ENCODE data around the gene FERMT3.
"Not testable (repeated sequence)": the region's sequence is repeated elsewhere in the genome, so short reads cannot be mapped to it uniquely, and the experiment has no call there.

Gene FERMT3

GRCh38 chr11:64244107-64244506, 37.6 kb downstream of the FERMT3 start:
- CTCF ChIA-PET: interaction anchor here (1.0 to 30.9 kb wide), 5 partner anchors 8 to 60 kb away, joined by 3 to 368 read pairs (median 8); partner anchors contain the start of genes CATSPERZ and FERMT3
- no peak for DNase-seq (ENCODE audit: extremely low spot score)
- no peak for TF ChIP-seq CTCF (IDR thresholded peaks at IDR 0.05; ENCODE audit: control extremely low read depth, extremely low read depth, low read depth, missing control alignments)
- POLR2A ChIA-PET: interaction anchor here (0.5 to 1.7 kb wide), 3 partner anchors 17 to 60 kb away, joined by 3 to 7 read pairs (median 4); no protein-coding TSS in a partner anchor

- TF ChIP-seq CTCF (IDR thresholded peaks at IDR 0.05; ENCODE audit: control extremely low read depth, extremely low read depth, low read depth, missing control alignments): no peak
- ChIA-PET POLR2A (interaction anchor here (1.7 kb wide), 1 partner anchor 18 kb away, joined by 7 read pairs; no protein-coding TSS in a partner anchor), CTCF (interaction anchor here (0.9 to 3.7 kb wide), 10 partner anchors 8 to 87 kb away, joined by 3 to 26 read pairs (median 4); partner anchors contain the start of genes NUDT22 and TRPT1)
- DNase-seq (ENCODE audit: extremely low spot score): no peak
These were observed 38.4 kb downstream of the FERMT3 start for GRCh38 chr11:64244966-64245365.

GRCh38 chr11:64245401-64245796, 38.9 kb downstream of the FERMT3 start:
- ChIA-PET CTCF (interaction anchor here (0.9 to 3.7 kb wide), 11 partner anchors 8 to 87 kb away, joined by 3 to 26 read pairs (median 5); partner anchors contain the start of genes NUDT22 and TRPT1), POLR2A (interaction anchor here (0.7 to 1.0 kb wide), 2 partner anchors 20 to 59 kb away, joined by 3 read pairs; partner anchors contain the start of gene STIP1)
- DNase-seq (ENCODE audit: extremely low spot score): no peak
- no peak for TF ChIP-seq CTCF (IDR thresholded peaks at IDR 0.05; ENCODE audit: control extremely low read depth, extremely low read depth, low read depth, missing control alignments)

- no peak for DNase-seq (ENCODE audit: extremely low spot score)
- CTCF ChIA-PET: interaction anchor here (1.2 to 3.7 kb wide), 10 partner anchors 9 to 58 kb away, joined by 3 to 26 read pairs (median 6); partner anchors contain the start of genes NUDT22 and TRPT1
- POLR2A ChIA-PET: interaction anchor here (0.6 to 1.0 kb wide), 4 partner anchors 20 to 304 kb away, joined by 3 read pairs; partner anchors contain the start of gene STIP1
- no peak for TF ChIP-seq CTCF (IDR thresholded peaks at IDR 0.05; ENCODE audit: control extremely low read depth, extremely low read depth, low read depth, missing control alignments)
These were observed 39.5 kb downstream of the FERMT3 start for GRCh38 chr11:64245797-64246620.

- CTCF ChIA-PET: interaction anchor here (0.8 to 3.7 kb wide), 7 partner anchors 9 to 57 kb away, joined by 3 to 26 read pairs (median 6); partner anchors contain the start of genes NUDT22 and TRPT1
- DNase-seq (ENCODE audit: extremely low spot score): not testable (repeated sequence)
- POLR2A ChIA-PET: interaction anchor here (0.6 to 0.7 kb wide), 3 partner anchors 66 to 304 kb away, joined by 3 read pairs; no protein-coding TSS in a partner anchor
These were observed 40.0 kb downstream of the FERMT3 start for GRCh38 chr11:64246621-64246870.

- ChIA-PET CTCF (interaction anchor here (0.8 to 3.7 kb wide), 7 partner anchors 20 to 59 kb away, joined by 3 to 26 read pairs (median 4); no protein-coding TSS in a partner anchor), POLR2A (interaction anchor here (0.6 kb wide), 2 partner anchors 67 to 106 kb away, joined by 3 read pairs; no protein-coding TSS in a partner anchor)
- peak; percentile 85 for DNase-seq (ENCODE audit: extremely low spot score)
- TF ChIP-seq CTCF (IDR thresholded peaks at IDR 0.05; ENCODE audit: control extremely low read depth, extremely low read depth, low read depth, missing control alignments): no peak
These were observed 40.6 kb downstream of the FERMT3 start, which contains the start of gene PPP1R14B for GRCh38 chr11:64246871-64247728. Gene PPP1R14B, minus strand, starts transcription at chr11:64246943. Its CDS starts 270 bp downstream, at chr11:64246673.
